Measurements from ENCODE around the gene GLI3.

DNA sequence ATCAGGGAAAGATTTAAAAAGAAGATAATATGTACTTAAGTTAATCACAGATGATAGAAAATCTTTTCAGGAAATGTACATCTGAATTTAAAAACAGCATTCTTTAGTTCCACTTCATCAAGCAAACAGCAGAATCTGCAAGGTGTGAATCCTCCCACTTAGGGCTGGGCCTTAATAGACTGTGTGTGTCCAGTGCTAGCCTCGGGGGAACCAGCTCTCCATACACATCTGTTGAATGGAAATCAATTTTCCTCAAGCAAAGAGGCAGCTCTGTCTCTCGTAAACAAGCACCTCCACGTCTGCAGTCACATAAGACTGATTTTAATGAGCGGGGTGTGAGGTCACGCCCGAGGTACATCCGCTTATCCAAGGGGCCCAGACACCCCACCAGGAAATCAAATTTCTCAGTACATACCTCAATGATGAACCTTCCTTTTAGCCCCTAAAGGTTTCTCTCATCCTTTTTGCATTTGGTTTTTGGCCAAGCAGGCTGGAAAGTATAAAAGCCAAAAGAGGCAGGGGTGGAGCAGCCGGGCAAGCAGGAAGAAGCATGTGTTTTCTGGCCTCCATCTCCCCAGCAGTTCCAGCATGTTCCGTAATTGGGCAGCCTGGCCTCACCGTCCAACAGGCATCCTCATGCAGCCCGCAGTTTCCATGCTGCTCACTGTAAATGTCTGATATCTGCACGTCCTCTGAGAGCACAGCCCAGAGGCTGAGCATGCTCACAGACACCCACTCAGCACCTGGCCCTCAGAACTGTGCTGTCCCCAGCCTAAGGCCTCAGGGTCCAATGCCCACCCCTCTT, 131.3 kb downstream of the GLI3 start:
- no peak for TF ChIP-seq EZH2 (IDR thresholded peaks at IDR 0.05; ENCODE audit: borderline replicate concordance, low read depth, low read length, severe bottlenecking)
- TF ChIP-seq, protein P1, sequence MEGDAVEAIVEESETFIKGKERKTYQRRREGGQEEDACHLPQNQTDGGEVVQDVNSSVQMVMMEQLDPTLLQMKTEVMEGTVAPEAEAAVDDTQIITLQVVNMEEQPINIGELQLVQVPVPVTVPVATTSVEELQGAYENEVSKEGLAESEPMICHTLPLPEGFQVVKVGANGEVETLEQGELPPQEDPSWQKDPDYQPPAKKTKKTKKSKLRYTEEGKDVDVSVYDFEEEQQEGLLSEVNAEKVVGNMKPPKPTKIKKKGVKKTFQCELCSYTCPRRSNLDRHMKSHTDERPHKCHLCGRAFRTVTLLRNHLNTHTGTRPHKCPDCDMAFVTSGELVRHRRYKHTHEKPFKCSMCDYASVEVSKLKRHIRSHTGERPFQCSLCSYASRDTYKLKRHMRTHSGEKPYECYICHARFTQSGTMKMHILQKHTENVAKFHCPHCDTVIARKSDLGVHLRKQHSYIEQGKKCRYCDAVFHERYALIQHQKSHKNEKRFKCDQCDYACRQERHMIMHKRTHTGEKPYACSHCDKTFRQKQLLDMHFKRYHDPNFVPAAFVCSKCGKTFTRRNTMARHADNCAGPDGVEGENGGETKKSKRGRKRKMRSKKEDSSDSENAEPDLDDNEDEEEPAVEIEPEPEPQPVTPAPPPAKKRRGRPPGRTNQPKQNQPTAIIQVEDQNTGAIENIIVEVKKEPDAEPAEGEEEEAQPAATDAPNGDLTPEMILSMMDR (IDR thresholded peaks at IDR 0.05; ENCODE audit: borderline replicate concordance, extremely low read depth, low read length, poor library complexity, severe bottlenecking), result no peak

Data from DND-41 (cell line).